Skin epidermis (tissue), 12 donors: Measurements from ENCODE around the gene LYL1.

Experiments
- H3K27ac ChIP-seq, 21 experiments: fragments of 200-600 bp; sonication (generic) in 11 of 21; one replicate each; pipeline ENCODE4 v1.5.0; 2020; ENCODE audit warnings: mild to moderate bottlenecking in 3 of 21, inconsistent platforms in 2 of 21, moderate library complexity in 2 of 21
- H3K4me3 ChIP-seq, 7 experiments: fragments of 200-600 bp; sonication (generic) in 2 of 7; one replicate each; pipeline ENCODE4 v1.5.0; 2020; ENCODE audit warnings: inconsistent platforms in 2 of 7, mild to moderate bottlenecking in 2 of 7, moderate library complexity in 1 of 7

The LYL1 gene

GRCh38 chr19:13086341-13086740 is 16.3 kb downstream of the LYL1 start:
- Histone ChIP-seq H3K4me3 (no peak overlapping the region), H3K27ac (peak overlapping the region in 2 of 21 experiments; percentile 6 to 7)

GRCh38 chr19:13085666-13086065 is 17.0 kb downstream of the LYL1 start:
- H3K4me3 ChIP-seq = no peak overlapping the region
- peak overlapping the region in 2 of 21 experiments; percentile 1 to 47 for H3K27ac ChIP-seq

- no peak overlapping the region for H3K4me3 ChIP-seq
- H3K27ac ChIP-seq = peak overlapping the region in 3 of 21 experiments; percentile 36 to 63 (median 39)
Observed at GRCh38 chr19:13083627-13084026, 19.0 kb downstream of the LYL1 start.

DNA sequence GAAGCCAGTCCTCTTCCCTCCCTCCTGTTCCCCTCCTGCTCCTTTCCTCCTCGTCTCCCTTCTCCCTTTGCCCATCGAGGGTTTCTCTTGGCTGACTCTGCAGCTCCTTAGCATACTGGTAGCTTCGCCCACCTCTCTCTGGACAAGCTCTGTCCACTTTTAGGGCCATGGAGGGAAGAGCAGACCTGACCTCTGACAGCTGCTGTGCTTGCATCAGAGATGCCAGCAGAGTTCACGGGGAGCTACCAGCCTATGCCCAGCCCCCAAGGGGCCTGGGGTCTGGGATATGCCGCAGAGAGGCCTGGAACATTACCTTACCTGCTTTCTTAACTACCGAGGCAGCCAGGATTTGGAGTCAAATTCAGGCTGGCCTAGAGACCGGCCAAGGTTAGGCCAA is 19.7 kb downstream of the LYL1 start:
- Histone ChIP-seq H3K4me3 (no peak overlapping the region), H3K27ac (peak overlapping the region in 3 of 21 experiments; percentile 37 to 63 (median 39))

- Histone ChIP-seq H3K4me3 (no peak overlapping the region), H3K27ac (peak overlapping the region in 3 of 21 experiments; percentile 37 to 63 (median 39))
Observed at GRCh38 chr19:13082192-13083007, 20.3 kb downstream of the LYL1 start.

DNA sequence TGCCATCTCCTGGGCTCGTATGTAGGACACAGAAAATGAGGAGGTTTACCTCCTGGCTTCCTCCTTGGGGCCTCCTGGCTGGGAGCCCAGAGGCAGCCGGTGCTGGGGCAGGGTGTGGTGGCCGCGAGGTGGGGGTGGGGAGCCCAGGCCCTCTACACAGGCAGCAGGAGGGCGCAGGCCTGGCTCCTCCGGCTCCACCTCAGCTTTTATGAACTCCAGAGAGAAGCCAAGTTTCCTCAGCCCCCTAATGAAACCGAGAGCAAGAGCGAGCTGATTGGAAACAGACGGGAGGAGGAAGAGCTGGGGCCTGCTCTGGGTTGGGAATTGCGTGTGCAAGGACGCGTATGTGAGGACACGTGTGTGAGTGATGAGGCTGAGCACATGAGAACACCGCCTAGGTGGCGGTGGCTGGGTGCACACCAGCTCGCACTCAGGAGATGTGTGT is 23.1 kb downstream of the LYL1 start:
- peak overlapping the region in 10 of 21 experiments; percentile 25 to 76 (median 66) for H3K27ac ChIP-seq
- no peak overlapping the region for H3K4me3 ChIP-seq

DNA sequence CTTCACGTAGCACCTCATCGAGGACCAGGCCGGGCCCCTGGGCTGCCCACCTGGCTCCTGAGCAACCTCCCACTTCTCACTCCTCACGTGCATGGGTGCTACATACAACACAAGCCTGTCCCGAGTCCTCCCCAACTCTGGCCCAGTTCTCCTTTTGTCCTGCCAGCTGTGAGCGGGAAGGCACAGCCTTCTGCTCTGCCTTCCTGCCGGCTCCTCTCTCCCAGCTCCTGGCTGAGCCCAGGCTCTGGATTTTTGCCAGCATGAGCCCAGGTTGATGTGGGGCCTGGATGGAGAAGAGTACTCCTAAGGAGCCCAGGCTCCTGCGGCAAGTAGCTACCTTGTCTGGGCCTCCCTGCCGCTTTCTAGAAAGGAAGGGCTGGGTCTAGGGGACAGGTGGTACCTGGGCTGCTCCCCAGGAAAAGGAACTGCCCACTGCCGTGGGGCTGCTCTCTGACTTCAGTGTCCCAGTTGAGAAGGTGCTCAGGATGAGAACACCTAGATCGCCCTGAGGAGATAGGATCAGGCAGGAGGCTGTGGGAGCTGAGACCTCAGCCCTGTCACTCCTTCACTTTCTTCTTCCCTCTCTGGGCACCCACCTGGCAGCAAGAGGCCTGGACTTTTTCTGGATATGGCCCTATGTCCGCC is 23.6 kb downstream of the LYL1 start:
- H3K4me3 ChIP-seq = no peak overlapping the region
- peak overlapping the region in 11 of 21 experiments; percentile 25 to 76 (median 66) for H3K27ac ChIP-seq

- no peak overlapping the region for H3K4me3 ChIP-seq
- H3K27ac ChIP-seq = peak overlapping the region in 13 of 21 experiments; percentile 18 to 76 (median 66)
Observed at GRCh38 chr19:13078381-13078780, 24.3 kb downstream of the LYL1 start.

DNA sequence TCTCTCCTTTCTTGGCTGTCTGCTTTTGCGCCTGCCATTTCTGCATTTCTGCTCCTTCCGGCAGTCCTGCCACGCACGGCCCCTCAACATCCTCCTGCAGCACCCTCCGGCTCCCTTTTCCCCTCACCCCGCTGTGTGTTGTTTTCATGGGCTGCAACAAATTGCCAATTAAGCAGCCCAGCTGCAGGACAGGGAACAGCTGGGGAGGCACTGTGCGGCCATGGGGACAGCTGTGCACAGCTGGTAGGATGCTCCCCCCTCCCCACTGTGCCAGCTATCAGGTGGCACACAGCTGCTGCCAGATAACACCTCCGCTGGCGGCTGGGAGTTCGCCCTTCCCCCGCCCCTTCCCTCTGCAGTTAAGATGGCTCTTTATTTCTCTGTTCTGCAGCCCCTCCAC is 25.4 kb downstream of the LYL1 start:
- H3K4me3 ChIP-seq = no peak overlapping the region
- peak overlapping the region in 8 of 21 experiments; percentile 10 to 76 (median 54) for H3K27ac ChIP-seq

GRCh38 chr19:13076787-13077186 is 25.9 kb downstream of the LYL1 start:
- Histone ChIP-seq H3K4me3 (no peak overlapping the region), H3K27ac (peak overlapping the region in 6 of 21 experiments; percentile 10 to 76 (median 37))

GRCh38 chr19:13076320-13076719 is 26.3 kb downstream of the LYL1 start:
- H3K27ac ChIP-seq = peak overlapping the region in 9 of 21 experiments; percentile 2 to 76 (median 33)
- no peak overlapping the region for H3K4me3 ChIP-seq

- Histone ChIP-seq H3K27ac (peak overlapping the region in 2 of 21 experiments; percentile 36 to 37), H3K4me3 (no peak overlapping the region)
Observed at GRCh38 chr19:13074378-13074777, 28.3 kb downstream of the LYL1 start.

- Histone ChIP-seq H3K27ac (peak overlapping the region in 1 of 21 experiments; percentile 72), H3K4me3 (no peak overlapping the region)
Observed at GRCh38 chr19:13073263-13073662, 29.4 kb downstream of the LYL1 start.

DNA sequence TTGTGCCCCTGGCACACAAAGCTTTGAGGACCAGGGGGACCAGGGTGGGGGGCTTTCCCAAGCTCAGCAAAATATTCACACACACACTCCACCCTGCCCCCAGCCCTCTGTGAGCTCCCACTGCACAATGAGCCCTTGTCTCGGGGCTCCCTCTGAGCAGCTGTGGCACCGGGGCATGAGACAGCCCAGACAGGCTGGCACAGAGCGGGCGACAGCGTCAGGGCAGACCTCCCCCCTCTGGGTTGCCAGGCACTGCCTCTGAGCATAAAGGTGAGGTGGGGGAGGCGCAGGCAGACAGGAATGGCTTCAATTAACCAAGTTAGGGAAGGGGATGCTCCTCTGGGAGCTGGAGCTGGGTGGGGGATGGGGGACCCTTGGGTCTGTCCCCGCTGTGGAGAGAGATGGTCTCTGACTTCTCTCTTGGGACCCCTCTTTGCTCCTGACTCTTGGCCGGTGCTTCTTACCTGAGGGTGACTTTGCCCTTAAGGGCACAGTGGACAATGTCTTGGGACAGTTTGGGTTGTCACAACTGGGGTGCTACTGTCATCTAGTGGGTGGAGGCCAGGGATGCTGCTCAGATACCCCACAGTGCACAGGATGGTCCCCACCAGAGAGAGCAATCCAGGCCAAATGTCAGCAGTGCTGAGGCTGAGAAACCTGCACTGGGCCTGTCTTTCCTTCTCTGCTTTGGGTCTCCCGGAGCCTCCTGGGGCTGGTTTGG is 30.3 kb downstream of the LYL1 start:
- Histone ChIP-seq H3K4me3 (no peak overlapping the region), H3K27ac (peak overlapping the region in 9 of 21 experiments; percentile 14 to 72 (median 55))

- Histone ChIP-seq H3K27ac (peak overlapping the region in 10 of 21 experiments; percentile 14 to 72 (median 57)), H3K4me3 (no peak overlapping the region)
Observed at GRCh38 chr19:13071444-13072187, 31.0 kb downstream of the LYL1 start.

GRCh38 chr19:13070425-13071140 is 32.1 kb downstream of the LYL1 start:
- no peak overlapping the region for H3K4me3 ChIP-seq
- H3K27ac ChIP-seq = peak overlapping the region in 8 of 21 experiments; percentile 7 to 72 (median 54)

- H3K27ac ChIP-seq = peak overlapping the region in 10 of 21 experiments; percentile 7 to 72 (median 54)
- no peak overlapping the region for H3K4me3 ChIP-seq
Observed at GRCh38 chr19:13069415-13070359, 33.0 kb downstream of the LYL1 start.
